Osteocyte (in vitro differentiated cells): Measurements from ENCODE around the gene UCHL5. TPM values are rescaled to one million over a fixed set of nuclear protein-coding genes. Genes with fewer than 3 reads are reported as not detected.
A peak's percentile ranks its signal among the peaks of the same experiment; 100 is the strongest.

Experiments
- DNase-seq: peaks from one replicate; pipeline ENCODE4 v3.0.0; 2021; ENCODE audit warnings: mixed read lengths; ENCODE audit not compliant: unreplicated experiment; ENCODE audit errors: extremely low spot score
- H3K27ac Mint-ChIP-seq: one replicate; pipeline ENCODE4 v1.8.0; 2021; ENCODE audit warnings: mild to moderate bottlenecking, mixed read lengths; ENCODE audit not compliant: unreplicated experiment
- H3K27me3 Mint-ChIP-seq: one replicate; pipeline ENCODE4 v1.8.0; 2021; ENCODE audit warnings: mixed read lengths; ENCODE audit not compliant: unreplicated experiment
- H3K36me3 Mint-ChIP-seq: one replicate; pipeline ENCODE4 v1.8.0; 2021; ENCODE audit warnings: mixed read lengths; ENCODE audit not compliant: unreplicated experiment
- H3K4me1 Mint-ChIP-seq: one replicate; pipeline ENCODE4 v1.8.0; 2021; ENCODE audit warnings: mixed read lengths; ENCODE audit not compliant: unreplicated experiment
- H3K4me3 Mint-ChIP-seq: one replicate; pipeline ENCODE4 v1.8.0; 2021; ENCODE audit warnings: mild to moderate bottlenecking, moderate library complexity, mixed read lengths; ENCODE audit not compliant: unreplicated experiment
- H3K9me3 Mint-ChIP-seq: one replicate; pipeline ENCODE4 v1.8.0; 2021; ENCODE audit warnings: mixed read lengths; ENCODE audit not compliant: unreplicated experiment
- CTCF ChIP-seq: fragments of 200-600 bp; sonication (generic); IDR thresholded peaks from 2 replicates; pipeline ENCODE4 v1.5.0; 2021; ENCODE audit warnings: antibody characterized with exemption, mild to moderate bottlenecking, moderate library complexity
- total RNA-seq: library from RNA; stranded (reverse); gene quantifications from 2 replicates; pipeline ENCODE4 v1.2.1, GENCODE V29; 2021

The UCHL5 gene
- total RNA-seq, 1 donor from 2014 or later: 26.7 TPM

GRCh38 chr1:193030280-193030679 lies 28.9 kb downstream of the UCHL5 start:
- Mint-ChIP-seq H3K4me1 (no peaks in the 10 kb centered on the region), H3K4me3 (no peak overlapping the region), H3K27me3 (no peaks in the 10 kb centered on the region), H3K36me3 (peaks cover 16% of the 10 kb centered on the region), H3K9me3 (no peaks in the 10 kb centered on the region), H3K27ac (no peak overlapping the region)
- no peak for DNase-seq
- TF ChIP-seq CTCF: no peak

GRCh38 chr1:193025218-193025617 lies 33.9 kb downstream of the UCHL5 start:
- H3K4me1 Mint-ChIP-seq: no peaks in the 10 kb centered on the region
- DNase-seq: no peak
- no peaks in the 10 kb centered on the region for H3K9me3 Mint-ChIP-seq
- H3K4me3 Mint-ChIP-seq: no peak overlapping the region
- H3K36me3 Mint-ChIP-seq: peaks cover 14% of the 10 kb centered on the region
- no peaks in the 10 kb centered on the region for H3K27me3 Mint-ChIP-seq
- TF ChIP-seq CTCF: no peak
- no peak overlapping the region for H3K27ac Mint-ChIP-seq

DNA sequence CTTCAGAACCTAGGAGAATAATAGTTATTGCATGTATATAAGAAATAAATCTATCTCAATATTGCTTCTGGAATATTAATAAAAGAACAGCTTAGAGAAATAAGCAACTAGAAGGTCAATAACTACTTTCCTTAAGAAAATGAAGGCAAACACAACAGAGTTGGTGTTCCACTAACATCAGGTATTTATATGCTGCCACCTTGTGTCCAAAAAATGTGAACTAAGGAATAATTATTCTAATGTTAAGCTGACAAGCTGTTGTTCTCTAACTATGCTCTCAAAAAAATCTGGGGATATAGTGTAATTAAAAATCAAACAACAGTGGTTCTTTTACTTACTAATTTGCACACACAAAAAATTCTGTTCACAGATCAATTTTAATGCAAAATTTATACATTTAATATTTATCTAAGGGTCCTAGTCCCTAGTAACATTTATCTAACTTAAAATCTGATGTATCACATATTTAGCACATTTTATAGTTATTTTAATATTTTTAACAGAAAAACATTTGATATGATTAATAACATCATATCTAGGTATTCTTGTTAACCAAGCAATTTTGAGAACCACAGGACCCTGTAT lies 39.6 kb downstream of the UCHL5 start:
- Mint-ChIP-seq H3K9me3 (no peaks in the 10 kb centered on the region), H3K4me3 (no peak overlapping the region), H3K36me3 (peaks cover 8% of the 10 kb centered on the region), H3K27me3 (no peaks in the 10 kb centered on the region), H3K4me1 (peaks cover 8% of the 10 kb centered on the region), H3K27ac (no peak overlapping the region)
- TF ChIP-seq CTCF: peak; percentile 70
- DNase-seq: no peak

DNA sequence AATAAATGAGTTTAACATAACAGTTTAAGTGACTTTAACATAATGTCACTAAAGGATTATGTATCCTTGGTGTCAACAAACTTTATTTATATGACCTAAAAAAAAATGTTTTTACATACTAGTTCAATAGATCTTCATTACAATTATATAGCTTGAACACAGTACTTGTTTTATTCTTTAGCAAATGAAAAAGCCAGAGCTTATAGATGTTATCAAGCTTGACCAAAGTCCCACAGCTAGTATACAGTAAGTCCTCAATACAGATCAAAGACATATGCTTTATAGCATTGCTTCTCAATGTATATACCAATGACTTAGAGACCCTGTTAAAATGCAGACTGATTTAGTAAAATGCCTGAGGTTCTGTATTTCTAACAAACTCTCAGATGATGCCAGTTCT lies 42.4 kb downstream of the UCHL5 start:
- TF ChIP-seq CTCF: no peak
- Mint-ChIP-seq H3K4me1 (peaks cover 26% of the 10 kb centered on the region), H3K9me3 (no peaks in the 10 kb centered on the region), H3K27me3 (no peaks in the 10 kb centered on the region), H3K36me3 (peaks cover 4% of the 10 kb centered on the region), H3K4me3 (no peak overlapping the region), H3K27ac (no peak overlapping the region)
- no peak for DNase-seq

GRCh38 chr1:193014400-193014799 lies 44.8 kb downstream of the UCHL5 start:
- Mint-ChIP-seq H3K4me3 (no peak overlapping the region), H3K27ac (no peak overlapping the region), H3K27me3 (no peaks in the 10 kb centered on the region), H3K4me1 (peaks cover 26% of the 10 kb centered on the region), H3K9me3 (no peaks in the 10 kb centered on the region), H3K36me3 (peaks cover 8% of the 10 kb centered on the region)
- no peak for TF ChIP-seq CTCF
- no peak for DNase-seq
